ENCODE results near the gene ADCY5.

GRCh38 chr3:123429362-123430125, 19.3 kb downstream of the ADCY5 start:
- TF ChIP-seq CTCF (IDR thresholded peaks at IDR 0.05; ENCODE audit: low read length) (no peak), EZH2 (IDR thresholded peaks at IDR 0.05; ENCODE audit: borderline replicate concordance, low read length) (no peak)

Data from OCI-LY1 (cell line).